CD4-positive, alpha-beta T cell treated with Interleukin-6 at 100 ng/mL for 8 hours (primary cell): ENCODE data around the gene SLC19A2.
A peak's percentile ranks its signal among the peaks of the same experiment; 100 is the strongest.
"Not testable (repeated sequence)": the region's sequence is repeated elsewhere in the genome, so short reads cannot be mapped to it uniquely, and the experiment has no call there.

Experiments
- DNase-seq: peaks from one replicate; pipeline ENCODE4 v3.0.0-alpha.2; 2020; ENCODE audit warnings: mixed read lengths, low spot score

The SLC19A2 gene

DNA sequence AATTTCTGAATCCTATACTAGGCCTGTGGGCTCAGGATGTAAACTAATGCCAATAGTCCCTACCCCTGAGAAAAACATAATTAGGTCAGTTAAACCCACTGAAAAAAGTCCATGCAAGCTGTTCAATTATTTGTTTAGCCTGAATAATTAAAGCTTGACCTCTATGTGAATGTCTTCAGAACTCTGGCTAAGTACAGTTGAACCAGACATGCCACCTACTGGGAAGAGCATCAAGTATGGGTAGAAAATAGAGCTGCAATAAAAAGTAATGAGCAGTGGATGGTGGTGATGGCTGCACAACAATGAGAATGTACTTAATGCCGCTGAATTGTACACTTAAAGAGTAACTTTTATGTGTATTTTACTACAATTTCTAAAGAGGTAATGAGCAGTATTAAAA lies 23.6 kb upstream of the SLC19A2 start:
- no peak for DNase-seq

DNA sequence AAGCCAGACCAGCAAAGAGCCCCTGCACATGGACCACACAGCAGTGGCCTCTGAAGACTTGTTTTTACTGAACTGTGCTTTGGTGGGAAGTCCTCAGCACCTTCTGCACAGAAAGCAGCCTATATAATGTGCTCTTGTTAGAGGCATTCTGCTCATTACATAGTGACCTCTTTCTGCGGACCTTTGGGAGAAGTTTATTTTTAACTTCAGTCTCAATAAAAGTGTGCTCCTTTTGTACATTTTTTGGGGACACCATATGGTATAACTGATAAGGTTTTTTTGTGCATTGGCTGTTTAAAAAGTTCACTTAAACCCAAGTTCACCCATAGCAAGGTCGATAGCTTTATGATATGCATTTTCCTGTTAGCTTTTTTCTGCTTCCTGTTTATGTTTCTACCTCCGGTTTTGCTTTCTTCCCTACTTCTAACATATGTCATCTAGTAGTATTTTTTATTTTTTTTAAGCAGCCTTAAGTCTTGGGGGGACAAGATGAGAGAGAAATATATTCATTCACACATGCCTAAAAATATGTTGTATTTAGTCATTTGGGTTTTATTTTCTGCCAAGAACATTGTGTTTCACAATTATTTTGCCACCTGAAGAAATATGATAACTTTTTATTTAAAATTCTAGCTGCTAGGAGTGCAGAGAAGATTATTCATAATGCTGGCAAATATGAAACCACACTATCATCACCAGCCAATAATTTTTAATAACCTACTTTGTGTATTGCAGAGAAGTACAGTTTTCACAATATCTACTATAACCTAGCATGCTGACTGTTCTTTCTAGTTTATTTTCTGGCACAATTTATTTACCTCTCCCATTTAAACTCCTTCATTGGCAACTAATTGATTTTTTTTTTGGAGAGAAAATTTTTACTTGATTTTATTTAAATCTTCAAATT lies 22.9 kb upstream of the SLC19A2 start:
- DNase-seq: no peak

DNA sequence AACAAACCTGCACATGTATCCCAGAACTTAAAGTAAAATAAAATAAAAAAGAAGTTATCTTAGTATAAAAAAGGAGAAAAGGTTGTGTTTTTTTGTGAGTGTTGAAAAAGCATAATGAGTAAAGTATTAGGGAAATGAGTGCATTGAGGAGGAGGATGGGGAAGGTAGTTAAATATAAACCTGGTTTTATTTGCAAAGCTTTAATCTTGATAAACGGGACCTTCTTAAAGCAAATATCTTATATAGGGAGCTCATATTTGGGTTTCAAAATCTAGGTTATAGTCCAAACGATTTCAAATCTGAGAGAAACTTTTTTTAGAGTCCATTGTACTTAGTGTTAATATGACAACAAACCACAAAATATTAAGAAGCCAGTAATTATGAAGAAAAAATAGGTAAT lies 21.7 kb upstream of the SLC19A2 start:
- no peak for DNase-seq

DNA sequence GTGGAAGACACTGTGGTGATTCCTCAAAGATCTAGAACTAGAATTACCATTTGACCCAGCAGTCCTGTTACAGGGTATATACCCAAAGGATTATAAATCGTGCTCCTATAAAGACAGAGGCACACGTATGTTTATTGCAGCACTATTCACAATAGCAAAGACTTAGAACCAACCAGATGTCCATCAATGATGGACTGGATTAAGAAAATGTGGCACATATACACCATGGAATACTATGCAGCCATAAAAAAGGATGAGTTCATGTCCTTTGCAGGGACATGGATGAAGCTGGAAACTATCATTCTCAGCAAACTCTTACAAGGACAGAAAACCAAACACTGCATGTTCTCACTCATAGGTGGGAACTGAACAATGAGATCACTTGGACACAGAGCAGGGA lies 17.9 kb upstream of the SLC19A2 start:
- DNase-seq: not testable (repeated sequence)

DNA sequence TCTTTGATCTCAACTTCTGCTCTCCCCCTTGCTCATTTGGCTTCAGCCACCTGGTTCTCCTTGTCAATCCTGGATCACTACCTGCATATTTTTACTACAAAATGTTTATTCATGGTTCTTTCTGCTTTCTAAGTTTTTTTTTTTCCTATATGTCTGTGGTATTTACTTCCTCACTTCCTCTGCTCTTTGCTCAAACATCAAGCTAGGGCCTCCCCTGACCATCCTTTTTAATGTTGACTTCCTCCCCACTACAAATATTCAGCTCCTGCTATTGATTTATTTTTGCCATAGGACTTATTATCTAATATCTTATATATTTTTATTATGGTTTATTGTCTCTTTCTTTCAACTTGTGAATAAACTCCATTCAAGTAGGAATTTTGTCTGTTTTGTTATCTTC lies 14.1 kb upstream of the SLC19A2 start:
- no peak for DNase-seq

DNA sequence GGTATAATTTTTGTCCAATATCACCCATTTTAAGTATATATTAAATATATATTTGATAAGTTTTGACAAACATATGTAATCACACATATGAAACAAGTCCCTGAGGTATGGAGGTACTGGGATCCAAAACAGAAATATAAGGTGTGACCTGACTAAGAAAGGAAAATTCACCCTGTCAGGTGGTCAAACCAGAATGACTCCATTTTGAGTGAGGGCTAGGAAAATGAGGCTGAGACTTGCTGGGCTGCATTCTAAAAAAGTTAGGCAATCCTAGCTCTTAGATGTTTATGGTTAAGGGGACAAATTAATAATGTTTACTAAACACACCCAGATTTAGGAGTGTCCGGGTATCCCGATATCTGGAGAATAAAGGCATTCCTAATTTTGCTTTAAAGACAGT lies 11.6 kb upstream of the SLC19A2 start:
- no peak for DNase-seq

DNA sequence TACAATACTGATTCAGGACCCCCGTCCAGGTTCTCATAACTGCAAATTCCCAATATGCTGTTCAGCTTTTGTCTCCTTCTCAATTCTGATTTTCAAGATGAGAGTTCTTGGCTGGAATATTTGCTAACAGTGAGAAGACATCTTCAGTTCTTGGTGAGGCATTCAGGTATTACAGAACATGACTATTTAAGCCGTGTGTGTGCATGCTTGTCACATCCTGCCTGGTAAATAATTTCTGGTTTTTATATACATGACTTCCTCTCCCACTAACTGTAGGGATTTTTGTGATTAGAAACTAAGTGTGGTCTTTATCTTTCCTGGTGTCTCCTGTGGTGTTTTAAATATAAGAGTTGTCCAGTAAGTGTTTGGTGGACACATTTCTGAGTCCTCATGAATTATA lies 10.2 kb upstream of the SLC19A2 start:
- DNase-seq: no peak

DNA sequence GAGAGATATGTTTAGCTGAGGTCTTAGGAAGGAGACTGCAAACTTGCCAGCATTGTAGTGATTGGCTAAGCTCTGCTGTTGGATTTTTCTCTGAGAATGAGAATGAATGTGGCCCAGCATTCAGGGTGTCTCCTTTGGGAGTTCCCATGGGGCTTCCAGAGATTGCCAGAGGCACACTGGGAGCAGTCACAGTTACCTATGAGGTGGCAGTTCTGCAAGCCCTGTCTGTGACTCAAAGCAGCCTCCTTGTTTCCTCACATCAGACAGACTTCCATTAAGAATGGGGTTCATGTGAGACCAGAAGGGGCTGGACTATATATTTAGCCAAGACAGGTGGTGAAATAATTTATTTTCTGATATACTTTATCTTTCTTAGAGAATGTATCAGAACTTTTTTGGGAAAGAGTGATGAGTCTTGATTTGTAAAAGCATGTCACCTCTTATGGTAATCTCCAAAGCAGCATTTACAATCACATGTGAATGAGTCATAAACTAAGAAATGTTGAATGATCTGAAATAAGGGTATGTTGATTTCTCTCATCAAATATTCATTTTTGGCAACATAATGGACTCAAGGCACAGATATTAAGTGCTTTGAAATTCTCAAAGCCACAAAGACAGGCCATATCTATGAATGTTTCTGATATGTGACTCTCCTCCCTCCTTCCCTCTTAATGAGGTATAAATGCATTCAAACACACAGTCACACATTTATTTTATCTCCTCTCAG lies 9.5 kb upstream of the SLC19A2 start:
- DNase-seq: no peak

DNA sequence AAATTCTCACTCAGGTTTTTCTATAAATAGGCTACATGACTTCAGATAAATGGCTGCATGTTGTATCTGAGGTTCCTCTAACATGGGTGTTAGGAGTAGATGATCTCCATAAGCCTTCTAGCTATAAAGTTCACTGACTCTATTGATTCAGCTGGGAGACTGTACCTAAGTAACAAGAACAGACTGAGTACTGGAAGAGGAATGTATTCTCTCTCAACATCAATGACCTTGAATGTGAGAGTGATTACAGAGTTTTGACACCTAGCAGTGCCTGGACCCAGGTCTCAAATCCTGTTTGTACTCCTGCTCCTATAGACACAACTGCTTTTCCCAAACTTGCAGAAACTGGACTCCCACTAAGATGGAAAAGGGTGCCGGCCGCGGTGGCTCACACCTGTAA lies 8.6 kb upstream of the SLC19A2 start:
- no peak for DNase-seq

DNA sequence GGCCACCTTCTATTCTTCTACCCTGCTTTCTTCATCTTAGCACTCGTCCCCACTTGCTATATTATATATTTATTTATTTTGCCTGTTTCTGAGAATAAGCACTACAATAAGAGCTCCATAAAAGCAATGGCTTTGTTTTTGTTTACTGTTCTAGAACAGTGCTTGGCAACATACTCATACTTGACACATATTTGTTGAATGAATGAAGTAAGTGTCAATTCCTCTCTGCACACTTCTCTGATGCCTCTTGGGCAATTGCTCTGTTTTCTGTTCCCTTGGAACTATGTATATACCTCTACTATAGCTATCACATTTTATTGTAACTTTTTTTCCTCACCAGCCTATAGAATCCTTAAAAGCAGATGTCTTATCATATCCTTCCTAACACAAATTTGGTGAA lies 7.5 kb upstream of the SLC19A2 start:
- no peak for DNase-seq

DNA sequence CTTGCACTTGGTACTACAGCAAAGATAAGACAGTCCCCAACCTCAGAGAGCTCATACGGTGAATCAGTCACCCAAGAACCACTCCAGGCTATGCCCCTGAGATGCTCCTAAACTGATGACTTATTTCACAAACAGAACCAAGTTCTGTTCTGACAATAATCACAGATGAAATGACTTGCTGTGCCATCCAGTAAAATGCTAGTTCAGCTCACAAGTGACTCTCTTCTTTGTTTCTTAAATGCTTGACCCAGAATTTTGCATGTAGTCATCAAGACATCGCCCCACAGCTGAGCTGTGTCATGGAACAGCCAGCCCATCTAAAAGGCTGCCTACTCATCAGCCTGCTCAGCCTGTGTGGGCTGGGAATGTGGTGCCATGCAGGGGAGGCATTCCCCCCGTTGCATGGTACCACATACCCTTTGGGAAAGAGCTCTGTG lies 6.1 kb upstream of the SLC19A2 start:
- DNase-seq: no peak

DNA sequence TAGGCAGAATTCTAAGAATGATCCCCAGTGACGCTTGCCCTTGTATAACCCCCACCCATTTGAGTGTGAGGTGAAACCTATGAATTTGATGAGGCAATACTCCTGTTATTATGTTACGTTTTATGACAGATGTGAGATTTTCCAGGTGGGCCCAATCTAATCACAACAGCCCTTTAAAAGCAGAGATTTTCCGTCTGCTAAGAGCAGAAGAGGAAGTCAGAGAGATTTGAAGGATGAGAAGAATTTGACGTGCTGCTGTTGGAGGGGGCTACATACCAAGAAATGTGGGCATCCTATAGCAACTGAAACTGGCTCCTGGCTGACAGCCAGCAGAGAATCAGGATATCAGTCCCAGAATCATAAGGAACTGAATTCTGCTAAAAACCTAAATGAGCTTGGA lies 2.4 kb upstream of the SLC19A2 start:
- DNase-seq: no peak

DNA sequence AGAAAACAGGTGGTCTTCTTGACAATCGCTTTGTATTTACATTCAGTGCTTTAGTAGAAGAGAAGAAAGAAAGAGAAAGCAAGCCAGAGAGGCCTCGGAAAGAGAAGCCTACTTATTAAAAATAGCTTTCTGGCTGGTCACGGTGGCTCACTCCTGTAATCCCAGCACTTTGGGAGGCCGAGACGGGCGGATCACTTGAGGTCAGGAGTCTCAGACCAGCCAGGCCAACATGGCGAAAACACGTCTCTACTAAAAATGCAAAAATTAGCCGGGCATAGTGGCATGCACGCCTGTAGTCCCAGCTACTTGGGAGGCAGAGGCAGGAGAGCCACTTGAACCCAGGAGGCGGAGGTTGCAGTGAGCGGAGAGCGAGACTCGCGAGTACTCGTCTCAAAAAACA lies 1.8 kb upstream of the SLC19A2 start:
- no peak for DNase-seq

DNA sequence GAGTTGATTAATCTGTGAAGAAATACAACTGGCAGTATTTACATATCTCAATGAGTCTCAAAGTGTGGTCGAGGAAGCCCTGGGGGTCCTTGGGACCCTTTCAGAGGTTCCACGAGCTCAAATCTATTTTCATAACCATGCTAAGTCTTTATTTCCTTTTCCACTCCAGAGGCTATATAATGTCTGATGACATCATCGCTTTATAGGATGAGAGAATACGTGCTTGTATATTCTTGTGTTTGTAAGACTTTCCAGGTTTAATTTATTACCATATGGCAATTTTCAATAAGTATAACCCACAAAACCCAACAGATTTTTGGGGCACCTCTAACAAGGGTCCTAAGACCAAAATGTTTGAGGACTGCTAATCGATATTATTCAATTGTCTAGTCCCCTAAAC lies 1.4 kb upstream of the SLC19A2 start:
- DNase-seq: no peak

DNA sequence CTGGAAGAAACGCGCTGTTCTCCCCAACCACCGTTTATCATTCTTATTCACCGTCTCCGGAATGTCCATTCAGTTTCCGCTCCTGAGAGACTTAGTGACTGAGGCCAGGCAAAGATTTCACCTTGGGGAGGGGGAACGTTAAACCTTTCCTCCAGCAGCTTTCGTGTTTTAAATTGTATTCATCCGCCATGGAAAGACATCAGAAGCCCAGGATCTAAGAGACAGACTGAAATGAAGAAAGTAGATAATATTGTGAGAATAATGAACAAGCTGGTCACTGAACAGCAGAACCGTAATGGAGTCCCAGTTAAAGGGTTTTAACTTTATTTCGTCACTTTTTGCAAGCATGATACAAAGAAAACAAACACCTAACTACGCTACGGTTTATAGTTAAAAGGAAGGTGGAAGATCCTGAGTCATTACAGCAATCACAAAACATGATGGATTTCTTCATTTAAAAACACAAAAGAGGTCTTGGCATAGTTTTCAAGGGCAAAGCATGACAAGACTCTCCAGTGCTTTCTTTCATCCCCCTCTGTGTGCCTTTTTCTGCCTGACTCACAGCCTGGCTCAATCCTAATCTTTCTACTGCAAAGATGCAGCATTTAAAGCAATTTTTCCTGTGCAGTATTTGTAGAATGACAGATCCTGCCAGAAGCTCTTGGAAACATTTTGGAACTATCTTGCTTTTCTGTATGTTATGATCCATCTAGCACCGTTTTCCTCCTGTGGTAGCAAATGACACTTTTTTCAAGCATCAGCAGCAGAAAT lies 722 bp upstream of the SLC19A2 start:
- DNase-seq: no peak

DNA sequence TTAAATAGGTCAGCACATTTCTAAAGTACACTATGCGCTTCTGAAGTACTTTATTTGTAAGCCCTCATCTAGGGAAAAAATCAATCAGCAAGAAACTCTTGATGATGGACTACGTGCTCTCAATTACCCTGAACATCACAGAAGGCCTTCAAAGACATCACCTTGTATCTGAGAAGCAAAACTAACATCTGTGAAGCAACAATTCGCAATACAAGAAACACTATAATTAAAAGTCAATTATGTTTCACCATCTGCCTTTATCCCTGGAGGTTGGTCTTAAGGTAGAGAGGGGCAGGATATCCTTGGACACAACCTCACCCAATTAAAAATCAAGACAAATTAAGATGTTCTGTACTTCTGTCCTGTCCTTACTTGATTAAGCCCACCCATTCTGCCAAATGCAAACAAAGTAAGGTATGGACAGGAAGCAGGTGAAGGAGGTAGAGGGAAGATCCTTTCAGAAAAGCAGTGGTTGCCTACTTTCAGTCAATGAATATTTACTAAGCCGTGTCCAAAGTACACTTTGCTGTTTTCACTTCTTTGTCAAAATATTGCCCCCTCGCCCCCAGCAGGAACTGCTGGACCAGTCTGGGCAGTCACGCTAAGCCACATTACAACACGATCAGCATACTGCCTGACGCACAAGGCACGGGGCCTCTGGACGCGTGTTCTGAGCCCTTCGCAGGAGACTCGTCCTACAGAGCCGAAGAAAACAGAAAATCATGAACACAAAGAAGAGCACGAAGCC lies 887 bp downstream of the SLC19A2 start:
- peak; percentile 4 for DNase-seq

DNA sequence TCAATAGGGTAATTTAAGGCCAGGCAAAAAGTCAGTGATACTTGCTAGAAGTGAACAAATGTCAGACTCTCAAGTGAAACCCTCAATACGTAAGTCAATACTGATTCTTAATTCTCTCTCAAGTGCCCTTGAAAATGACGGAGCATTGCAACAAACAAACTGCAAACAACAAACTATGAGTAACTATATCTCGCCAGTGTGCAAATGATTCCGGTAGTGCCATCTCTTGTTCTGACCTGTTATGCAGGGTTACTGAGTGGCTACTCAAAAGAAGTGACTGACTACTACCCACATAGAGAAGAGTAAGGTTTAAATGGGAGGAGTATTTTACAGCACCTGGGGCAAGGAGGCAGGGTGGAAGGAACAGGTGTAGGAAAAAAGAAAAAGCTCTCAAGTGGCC lies 1.6 kb downstream of the SLC19A2 start:
- no peak for DNase-seq

DNA sequence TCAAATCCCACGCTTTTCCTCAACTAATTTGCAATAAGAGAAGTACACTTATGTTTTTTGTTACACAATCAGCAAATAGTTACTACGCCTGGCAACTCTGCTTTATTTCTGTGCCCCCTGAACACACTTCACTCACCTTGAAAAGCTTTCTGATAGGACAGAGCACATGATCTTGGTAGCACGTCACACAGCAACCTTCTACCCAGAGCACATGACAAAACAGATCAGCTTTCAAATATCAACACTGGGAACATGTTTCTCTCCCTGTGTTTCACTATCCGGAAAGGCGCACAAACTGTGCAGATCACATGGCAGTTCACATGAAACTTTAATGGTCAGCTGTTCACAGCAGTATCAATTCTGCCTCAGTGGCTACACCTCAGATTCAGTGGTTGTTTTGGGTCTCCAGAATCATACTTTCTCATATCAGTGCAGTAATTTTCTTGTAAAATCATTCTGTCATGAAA lies 2.2 kb downstream of the SLC19A2 start:
- DNase-seq: no peak

DNA sequence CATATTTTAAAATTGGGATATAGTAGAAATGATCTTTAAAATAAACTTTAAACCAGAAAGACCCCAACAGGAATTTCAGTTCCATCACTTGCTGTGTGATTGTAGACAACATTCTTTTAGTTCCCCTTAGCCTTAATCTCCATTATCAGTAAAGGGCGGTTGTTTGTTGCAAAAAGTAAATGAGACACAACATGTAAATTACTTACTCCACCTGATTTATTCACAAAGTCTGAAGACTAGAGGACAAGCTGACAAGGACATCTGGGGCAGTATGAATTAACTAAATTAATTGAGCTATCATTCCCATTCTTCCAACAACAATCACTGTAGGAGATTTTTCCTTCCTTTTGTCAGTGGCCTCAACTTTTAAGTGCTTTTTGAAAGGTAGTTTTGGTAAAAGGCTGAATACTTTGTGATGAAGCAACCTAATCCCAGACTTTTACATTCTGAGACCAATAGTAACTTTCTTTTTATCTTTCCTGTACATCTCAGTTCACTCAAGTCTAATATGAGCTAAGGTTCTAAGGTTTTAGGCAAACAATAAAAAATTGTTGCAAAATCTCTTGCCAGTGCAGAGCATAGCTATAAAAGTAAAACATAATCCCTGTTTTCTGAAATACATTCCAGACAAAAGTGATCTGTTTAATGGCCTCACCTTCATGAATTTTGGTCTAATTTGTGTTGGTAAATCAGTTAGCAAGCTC lies 6.2 kb downstream of the SLC19A2 start:
- no peak for DNase-seq

DNA sequence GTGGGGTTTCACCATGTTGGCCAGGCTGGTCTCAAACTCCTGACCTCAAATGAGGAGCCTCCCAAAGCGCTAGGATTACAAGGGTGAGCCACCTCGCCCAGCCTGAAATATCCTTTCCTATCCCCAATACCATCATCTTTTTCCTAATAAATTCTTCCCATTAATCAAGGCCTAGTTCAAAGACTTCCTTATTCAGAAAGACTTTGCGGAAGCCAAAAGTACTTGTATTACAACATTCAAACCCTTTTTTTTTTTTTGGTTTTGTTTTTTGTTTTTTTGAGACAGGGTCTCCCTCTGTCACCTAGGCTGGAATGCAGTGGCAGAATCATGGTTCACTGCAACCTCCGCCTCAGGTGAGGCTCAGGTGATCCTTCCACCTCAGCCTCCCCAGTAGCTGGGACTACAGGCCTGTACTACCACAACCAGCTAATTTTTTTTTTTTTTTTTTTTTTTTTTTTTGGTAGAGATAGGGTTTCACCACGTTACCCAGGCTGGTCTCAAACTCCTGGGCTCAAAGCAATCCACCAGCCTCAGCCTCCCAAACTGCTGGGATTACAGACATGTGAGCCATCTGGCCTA lies 7.6 kb downstream of the SLC19A2 start:
- no peak for DNase-seq
